ENCODE results near the gene SMAD5. TPM values are rescaled to one million over a fixed set of nuclear protein-coding genes. Genes with fewer than 3 reads are reported as not detected.

Gene SMAD5
- total and polyA plus RNA-seq, 2 of the 4 experiments (the other 2 are of a cell fraction): 37.4 to 101 TPM

- Histone ChIP-seq H3K4ac (ENCODE audit: low read depth, low read length) (no peak overlapping the region), H3K27me3 (ENCODE audit: control insufficient read depth, insufficient read depth, low read length) (peaks cover 7% of the 10 kb centered on the region; the same call in 1 of the 2 replicates), H2AK5ac (ENCODE audit: low read depth, low read length) (no peak overlapping the region), H4K91ac (ENCODE audit: insufficient read depth, low read depth, low read length) (no peak overlapping the region), H3K36me3 (ENCODE audit: control insufficient read depth, insufficient read depth, low read length) (no peaks in the 10 kb centered on the region), H2AK9ac (replicated peaks; ENCODE audit: low read depth, low read length, poor library complexity) (no peak overlapping the region), H3K18ac (ENCODE audit: low read depth, low read length) (no peak overlapping the region), H3K79me1 (ENCODE audit: low read depth in 1 of 2, low read length in 2 of 2) (no peaks in the 10 kb centered on the region), H2BK5ac (ENCODE audit: low read depth, low read length, poor library complexity, severe bottlenecking) (no peak overlapping the region), H3K4me2 (ENCODE audit: low read depth, low read length) (no peak overlapping the region), H3K9me3 (ENCODE audit: control insufficient read depth, insufficient read depth, low read length) (no peaks in the 10 kb centered on the region), H3K9me1 (ENCODE audit: insufficient read depth, low read length) (no peaks in the 10 kb centered on the region), H2BK120ac (ENCODE audit: low read depth, low read length) (no peak overlapping the region), H3K27ac (ENCODE audit: insufficient read depth, low read length) (no peak overlapping the region), H2BK20ac (ENCODE audit: low read depth, low read length) (no peak overlapping the region), H4K8ac (ENCODE audit: low read depth in 2 of 2, low read length in 2 of 2) (no peak overlapping the region), H2AFZ (replicated peaks; ENCODE audit: low read length, poor library complexity) (no peak overlapping the region), H3K14ac (replicated peaks; ENCODE audit: low read depth, low read length) (no peak overlapping the region), H4K20me1 (ENCODE audit: insufficient read depth, low read length) (no peaks in the 10 kb centered on the region), H3K4me1 (ENCODE audit: control insufficient read depth, insufficient read depth, low read length) (no peaks in the 10 kb centered on the region), H3K56ac (ENCODE audit: extremely low read depth, insufficient read depth, low read length) (no peak overlapping the region), H3K9ac (ENCODE audit: low read depth, low read length) (no peak overlapping the region), H3K23ac (ENCODE audit: low read depth, low read length) (no peak overlapping the region), H2BK15ac (ENCODE audit: low read depth, low read length) (no peak overlapping the region), H3K4me3 (ENCODE audit: insufficient read depth, low read depth, low read length) (no peak overlapping the region), H4K5ac (ENCODE audit: low read depth, low read length) (no peak overlapping the region)
- dilution Hi-C loops (cut with HindIII; ENCODE audit: low sequenced_read_pairs, unreplicated experiment) (no loop called here), in situ Hi-C loops (cut with MboI; ENCODE audit: low sequenced_read_pairs) (no loop called here), intact Hi-C loops (cut with micrococcal nuclease) (no loop called here)
- POLR2A ChIA-PET (ENCODE audit: unreplicated experiment): no interaction called here
- no peak for TF ChIP-seq MAFK (IDR thresholded peaks at IDR 0.05; ENCODE audit: low read depth, low read length)
- TF ChIP-seq CEBPB (IDR thresholded peaks at IDR 0.05; ENCODE audit: low read depth, low read length): no peak
- TF ChIP-seq RCOR1 (IDR thresholded peaks at IDR 0.05; ENCODE audit: insufficient replicate concordance, low read length): no peak
- no peak for TF ChIP-seq CHD1 (IDR thresholded peaks at IDR 0.05; ENCODE audit: low read depth, low read length)
- no peak for TF ChIP-seq MAZ (IDR thresholded peaks at IDR 0.05; ENCODE audit: borderline replicate concordance, low read depth, low read length)
- TF ChIP-seq MXI1 (IDR thresholded peaks at IDR 0.05; ENCODE audit: borderline replicate concordance, low read depth, low read length): no peak
- TF ChIP-seq SMC3 (IDR thresholded peaks at IDR 0.05; ENCODE audit: low read depth, low read length): no peak
- no peak for TF ChIP-seq RAD21 (IDR thresholded peaks at IDR 0.05; ENCODE audit: low read length)
- no peak for TF ChIP-seq ELK1 (IDR thresholded peaks at IDR 0.05; ENCODE audit: borderline replicate concordance, low read depth, low read length)
- CTCF ChIA-PET: interaction anchor here (1.0 kb wide), 1 partner anchor 19 kb away, joined by 3 read pairs; no protein-coding TSS in a partner anchor
- DNase-seq: no peak
- WGBS, 2 experiments (ENCODE audit: extremely low coverage in 2 of 2, insufficient read length in 1 of 2): no CpG with 5 or more reads among the region's 1 CpG
- BruUV-seq (replicated peaks): no TSS peak
- no peak for ATAC-seq (ENCODE audit: low read depth)
Measured at GRCh38 chr5:136230176-136230575, 97.5 kb downstream of the SMAD5 start.
